Measurements from ENCODE around the gene MYH15.

Gene MYH15

GRCh38 chr3:108468577-108468976 is 41.8 kb downstream of the MYH15 start:
- H3K27ac Mint-ChIP-seq, result no peak overlapping the region

GRCh38 chr3:108462899-108463298 is 47.5 kb downstream of the MYH15 start:
- H3K4me1 Mint-ChIP-seq, result no peaks in the 10 kb centered on the region
- no peak for ATAC-seq
- no peak overlapping the region for H3K27ac Mint-ChIP-seq
- H3K4me3 Mint-ChIP-seq, result no peak overlapping the region
- no peaks in the 10 kb centered on the region for H3K36me3 Mint-ChIP-seq
- H3K27me3 Mint-ChIP-seq, result no peaks in the 10 kb centered on the region
- no peaks in the 10 kb centered on the region for H3K9me3 Mint-ChIP-seq

More at GRCh38 chr3:108468577-108468976, 41.8 kb downstream of the MYH15 start:
- no peaks in the 10 kb centered on the region for H3K27me3 Mint-ChIP-seq
- H3K36me3 Mint-ChIP-seq, result no peaks in the 10 kb centered on the region
- ATAC-seq, result no peak
- no peak overlapping the region for H3K4me3 Mint-ChIP-seq
- peaks cover 6% of the 10 kb centered on the region for H3K4me1 Mint-ChIP-seq
- no peaks in the 10 kb centered on the region for H3K9me3 Mint-ChIP-seq

DNA sequence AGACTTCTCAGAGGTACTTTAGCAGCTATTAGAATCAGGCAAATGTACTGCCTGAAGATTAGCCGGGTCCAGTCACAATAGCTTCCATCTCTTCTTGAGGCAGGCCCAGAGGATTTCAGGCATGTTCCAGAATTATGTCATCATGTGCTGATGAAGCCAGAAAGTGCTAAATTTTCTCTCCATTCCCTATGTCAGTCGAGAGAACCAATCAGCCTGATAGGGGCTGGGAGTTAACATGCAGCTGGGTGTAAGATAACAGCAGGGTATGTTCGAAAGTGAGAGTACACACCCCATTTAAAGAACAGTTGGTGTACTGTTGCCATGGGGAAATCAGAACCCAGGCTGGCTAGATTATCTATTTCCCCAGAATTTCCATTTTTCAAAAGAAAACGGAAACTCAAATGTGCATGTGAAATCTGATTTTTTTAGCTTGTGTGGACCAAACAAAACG is 48.7 kb downstream of the MYH15 start:
- H3K27me3 Mint-ChIP-seq, result no peaks in the 10 kb centered on the region
- H3K36me3 Mint-ChIP-seq, result no peaks in the 10 kb centered on the region
- peak; percentile 78 for ATAC-seq
- no peaks in the 10 kb centered on the region for H3K4me1 Mint-ChIP-seq
- H3K9me3 Mint-ChIP-seq, result no peaks in the 10 kb centered on the region
- no peak overlapping the region for H3K27ac Mint-ChIP-seq
- H3K4me3 Mint-ChIP-seq, result no peak overlapping the region

DNA sequence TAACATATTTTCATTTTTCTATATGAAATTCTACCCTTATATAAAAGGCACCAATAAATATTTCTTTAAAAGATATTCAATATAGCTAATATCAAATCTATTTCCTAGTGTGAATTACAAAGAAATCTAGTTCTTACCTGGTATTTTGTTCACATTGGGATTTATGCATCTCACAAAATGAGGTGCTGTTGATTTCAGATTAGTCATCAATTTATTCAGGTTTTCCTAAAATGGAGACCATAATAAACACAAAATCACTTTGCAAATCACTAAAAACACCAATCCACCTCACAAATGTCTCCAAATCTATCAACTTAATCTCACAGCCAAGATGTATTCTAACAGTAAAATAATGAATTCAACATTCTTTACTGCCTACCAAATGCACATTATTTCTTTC is 51.2 kb downstream of the MYH15 start:
- H3K9me3 Mint-ChIP-seq, result no peaks in the 10 kb centered on the region
- no peak overlapping the region for H3K27ac Mint-ChIP-seq
- H3K4me3 Mint-ChIP-seq, result no peak overlapping the region
- no peaks in the 10 kb centered on the region for H3K4me1 Mint-ChIP-seq
- no peaks in the 10 kb centered on the region for H3K36me3 Mint-ChIP-seq
- ATAC-seq, result no peak
- no peaks in the 10 kb centered on the region for H3K27me3 Mint-ChIP-seq

DNA sequence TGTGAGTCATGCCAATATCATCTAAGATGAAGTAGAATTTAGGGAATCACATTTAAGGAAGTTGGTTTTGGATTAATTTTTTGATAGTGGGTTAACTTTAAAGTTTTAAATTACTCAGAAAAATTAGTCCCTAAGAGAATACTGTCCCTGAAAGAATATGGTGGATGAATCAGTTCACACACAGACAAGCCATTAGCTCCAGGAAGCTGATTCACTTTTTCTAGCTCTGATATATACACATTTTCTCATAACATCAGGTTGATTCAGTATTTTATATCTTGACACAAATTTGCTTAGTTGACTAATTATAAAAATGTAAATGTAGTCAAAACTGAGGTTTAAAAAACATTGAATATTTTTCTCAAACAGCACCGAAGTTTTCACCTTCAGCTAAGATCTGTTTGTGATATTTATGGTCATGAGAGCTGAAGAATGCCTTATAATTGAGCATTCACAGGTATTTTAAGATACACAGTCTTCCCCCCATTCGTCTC is 55.1 kb downstream of the MYH15 start:
- Mint-ChIP-seq H3K36me3 (peaks cover 5% of the 10 kb centered on the region), H3K4me1 (no peaks in the 10 kb centered on the region), H3K4me3 (no peak overlapping the region), H3K27me3 (no peaks in the 10 kb centered on the region), H3K27ac (no peak overlapping the region), H3K9me3 (no peaks in the 10 kb centered on the region)
- ATAC-seq, result no peak

DNA sequence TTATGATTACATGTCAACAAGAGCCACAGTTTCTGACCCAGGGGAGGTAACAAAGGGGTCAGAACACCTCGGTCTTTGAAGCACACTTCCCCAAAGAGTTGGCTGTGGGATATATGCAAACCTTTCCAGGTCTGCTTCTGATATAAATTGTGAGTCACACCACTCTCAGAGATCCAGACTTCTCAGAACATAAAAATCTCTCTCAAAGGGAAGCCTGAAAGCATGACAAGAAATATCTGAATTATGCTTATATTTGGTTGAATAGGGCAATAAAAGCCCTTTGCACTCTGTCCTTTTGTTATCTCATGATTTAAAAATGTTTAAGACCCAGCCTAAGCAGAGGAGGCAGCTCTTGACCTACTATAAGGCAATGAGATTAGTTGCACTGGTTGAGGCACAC is 56.8 kb downstream of the MYH15 start:
- Mint-ChIP-seq H3K4me1 (peaks cover 12% of the 10 kb centered on the region), H3K36me3 (peaks cover 5% of the 10 kb centered on the region), H3K27me3 (no peaks in the 10 kb centered on the region), H3K9me3 (peaks cover 7% of the 10 kb centered on the region), H3K27ac (no peak overlapping the region), H3K4me3 (no peak overlapping the region)
- no peak for ATAC-seq

- H3K9me3 Mint-ChIP-seq, result peaks cover 15% of the 10 kb centered on the region
These were observed 60.0 kb downstream of the MYH15 start for GRCh38 chr3:108450444-108450843.

GRCh38 chr3:108448593-108448992 is 61.8 kb downstream of the MYH15 start:
- H3K36me3 Mint-ChIP-seq, result peaks cover 17% of the 10 kb centered on the region
- H3K4me1 Mint-ChIP-seq, result peaks cover 27% of the 10 kb centered on the region
- peaks cover 15% of the 10 kb centered on the region for H3K9me3 Mint-ChIP-seq
- H3K4me3 Mint-ChIP-seq, result no peak overlapping the region
- ATAC-seq, result peak; percentile 76
- H3K27ac Mint-ChIP-seq, result no peak overlapping the region
- no peaks in the 10 kb centered on the region for H3K27me3 Mint-ChIP-seq

More at GRCh38 chr3:108450444-108450843, 60.0 kb downstream of the MYH15 start:
- Mint-ChIP-seq H3K4me1 (peaks cover 27% of the 10 kb centered on the region), H3K27ac (no peak overlapping the region), H3K27me3 (no peaks in the 10 kb centered on the region), H3K4me3 (no peak overlapping the region), H3K36me3 (peaks cover 17% of the 10 kb centered on the region)
- no peak for ATAC-seq

DNA sequence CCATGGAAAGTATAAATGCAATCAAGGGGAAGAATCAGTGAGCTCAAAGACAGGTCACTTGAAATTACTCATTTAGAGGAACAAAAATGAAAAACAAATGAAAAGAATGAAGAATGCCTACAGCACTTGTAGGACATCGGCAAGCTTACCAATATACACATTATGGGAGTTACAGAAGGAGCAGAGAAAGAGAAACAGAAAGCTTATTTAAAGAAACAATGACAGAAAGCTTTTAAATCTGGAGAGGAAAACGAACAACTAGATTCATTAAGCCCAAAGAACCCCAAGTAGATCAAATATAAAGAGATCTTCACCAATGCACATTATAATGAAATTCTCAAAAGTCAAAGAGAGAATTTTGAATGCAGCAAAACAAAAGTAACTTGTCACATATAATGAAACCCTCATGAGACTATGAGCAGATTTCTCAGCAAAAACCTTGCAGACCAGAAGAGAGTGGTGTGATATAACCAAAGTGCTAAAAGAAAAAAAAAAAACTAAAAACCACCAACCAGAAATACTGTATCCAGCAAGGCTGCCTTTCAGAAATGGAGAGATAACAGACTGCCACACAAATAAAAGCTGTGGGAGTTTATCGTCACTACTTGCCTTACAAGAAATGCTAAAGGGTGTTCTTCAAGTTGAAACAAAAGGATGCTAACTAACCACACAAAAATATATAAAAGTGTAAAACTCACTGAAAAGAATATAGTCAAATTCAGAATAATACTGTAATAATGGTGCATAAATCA is 63.1 kb downstream of the MYH15 start:
- Mint-ChIP-seq H3K27ac (no peak overlapping the region), H3K4me3 (no peak overlapping the region), H3K4me1 (peaks cover 27% of the 10 kb centered on the region), H3K36me3 (peaks cover 17% of the 10 kb centered on the region), H3K27me3 (no peaks in the 10 kb centered on the region), H3K9me3 (peaks cover 15% of the 10 kb centered on the region)
- no peak for ATAC-seq

DNA sequence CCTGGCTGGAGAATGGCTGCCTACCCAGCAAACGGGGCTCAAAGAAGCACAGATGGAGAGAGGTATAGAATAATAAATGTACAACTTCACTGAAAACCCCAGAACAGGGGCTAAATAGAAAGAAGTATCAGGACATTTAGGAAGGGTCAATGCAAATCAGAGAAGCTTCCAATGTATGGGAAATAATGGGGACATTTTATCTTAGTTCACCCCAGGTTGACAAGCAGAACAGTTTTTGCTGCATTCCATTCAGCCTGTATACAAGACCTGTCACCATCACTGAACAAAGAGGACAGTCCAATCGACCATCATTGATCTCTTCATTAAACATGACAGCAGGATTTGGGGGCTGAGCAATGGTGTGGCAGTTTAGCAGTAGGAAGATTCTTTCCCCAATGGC is 68.1 kb downstream of the MYH15 start:
- no peak overlapping the region for H3K27ac Mint-ChIP-seq
- H3K4me1 Mint-ChIP-seq, result peaks cover 11% of the 10 kb centered on the region
- peaks cover 7% of the 10 kb centered on the region for H3K9me3 Mint-ChIP-seq
- no peak overlapping the region for H3K4me3 Mint-ChIP-seq
- peaks cover 10% of the 10 kb centered on the region for H3K36me3 Mint-ChIP-seq
- no peaks in the 10 kb centered on the region for H3K27me3 Mint-ChIP-seq
- ATAC-seq, result no peak

DNA sequence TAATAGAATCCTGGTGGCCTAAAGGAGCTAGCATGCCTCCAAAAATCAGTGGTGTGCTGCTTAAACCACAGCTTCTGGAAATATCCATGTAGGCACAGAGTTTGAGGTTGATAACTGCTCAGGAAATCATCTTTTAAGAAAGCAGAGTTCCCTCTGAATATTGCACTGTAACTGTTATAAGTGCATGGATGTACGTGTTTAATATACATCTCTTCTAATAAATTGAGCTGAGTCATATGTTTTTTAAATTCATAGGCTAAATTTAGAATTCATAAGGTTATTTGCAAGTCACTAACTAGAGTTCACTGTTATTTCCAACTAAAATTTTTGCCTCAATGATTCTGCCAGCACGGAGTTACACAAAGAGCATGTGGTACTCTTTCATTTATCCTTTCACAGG is 68.9 kb downstream of the MYH15 start:
- Mint-ChIP-seq H3K4me1 (peaks cover 5% of the 10 kb centered on the region), H3K27ac (no peak overlapping the region), H3K4me3 (no peak overlapping the region), H3K9me3 (no peaks in the 10 kb centered on the region), H3K27me3 (no peaks in the 10 kb centered on the region), H3K36me3 (peaks cover 2% of the 10 kb centered on the region)
- no peak for ATAC-seq

- no peak for ATAC-seq
- no peak overlapping the region for H3K4me3 Mint-ChIP-seq
- no peaks in the 10 kb centered on the region for H3K36me3 Mint-ChIP-seq
- H3K4me1 Mint-ChIP-seq, result peaks cover under 1% of the 10 kb centered on the region
- no peaks in the 10 kb centered on the region for H3K9me3 Mint-ChIP-seq
- H3K27ac Mint-ChIP-seq, result no peak overlapping the region
- H3K27me3 Mint-ChIP-seq, result no peaks in the 10 kb centered on the region
These were observed 69.3 kb downstream of the MYH15 start for GRCh38 chr3:108441071-108441507.

DNA sequence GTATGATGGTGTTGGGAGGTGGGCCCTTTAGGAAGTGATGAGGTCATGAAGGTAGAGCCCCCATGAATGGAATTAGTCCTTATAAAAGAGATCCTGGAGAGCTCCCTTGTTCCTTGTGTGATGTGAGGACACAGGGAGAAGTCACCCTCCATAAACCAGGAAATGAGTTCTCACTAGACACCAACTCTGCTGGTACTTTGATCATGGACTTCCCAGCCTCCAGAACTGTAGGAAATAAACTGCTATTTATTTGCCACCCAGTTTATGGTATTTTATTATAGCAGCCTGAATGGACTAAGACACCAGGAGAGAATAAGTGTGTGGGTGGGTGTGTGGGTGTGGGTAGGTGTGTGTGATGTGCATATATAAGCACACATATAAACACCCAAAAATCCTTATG is 71.9 kb downstream of the MYH15 start:
- ATAC-seq, result no peak
- Mint-ChIP-seq H3K27me3 (no peaks in the 10 kb centered on the region), H3K4me3 (no peak overlapping the region), H3K9me3 (peaks cover 1% of the 10 kb centered on the region), H3K27ac (no peak overlapping the region), H3K36me3 (no peaks in the 10 kb centered on the region), H3K4me1 (no peaks in the 10 kb centered on the region)

GRCh38 chr3:108437439-108437838 is 73.0 kb downstream of the MYH15 start:
- Mint-ChIP-seq H3K27ac (no peak overlapping the region), H3K27me3 (no peaks in the 10 kb centered on the region), H3K4me1 (no peaks in the 10 kb centered on the region), H3K36me3 (no peaks in the 10 kb centered on the region), H3K4me3 (no peak overlapping the region), H3K9me3 (peaks cover 9% of the 10 kb centered on the region)
- no peak for ATAC-seq

DNA sequence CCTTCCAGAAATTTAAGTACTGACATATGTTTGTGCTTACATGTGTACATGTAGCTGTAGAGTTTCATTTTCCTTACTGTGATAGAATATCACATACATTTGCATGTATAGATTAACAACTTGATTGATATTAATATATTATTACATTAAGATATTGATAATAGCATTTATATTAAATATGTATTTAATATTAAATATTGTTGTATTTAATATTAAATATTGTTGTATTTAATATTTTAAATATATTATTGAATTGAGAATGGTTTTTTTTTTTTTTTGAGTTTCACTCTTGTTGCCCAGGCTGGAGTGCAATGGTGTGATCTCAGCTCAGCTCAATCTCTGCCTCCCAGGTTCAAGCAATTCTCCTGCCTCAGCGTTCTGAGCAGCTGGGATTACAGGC is 76.5 kb downstream of the MYH15 start:
- Mint-ChIP-seq H3K27me3 (no peaks in the 10 kb centered on the region), H3K4me1 (peaks cover under 1% of the 10 kb centered on the region), H3K36me3 (peaks cover 5% of the 10 kb centered on the region), H3K4me3 (no peak overlapping the region), H3K27ac (no peak overlapping the region), H3K9me3 (peaks cover 11% of the 10 kb centered on the region)
- ATAC-seq, result no peak

DNA sequence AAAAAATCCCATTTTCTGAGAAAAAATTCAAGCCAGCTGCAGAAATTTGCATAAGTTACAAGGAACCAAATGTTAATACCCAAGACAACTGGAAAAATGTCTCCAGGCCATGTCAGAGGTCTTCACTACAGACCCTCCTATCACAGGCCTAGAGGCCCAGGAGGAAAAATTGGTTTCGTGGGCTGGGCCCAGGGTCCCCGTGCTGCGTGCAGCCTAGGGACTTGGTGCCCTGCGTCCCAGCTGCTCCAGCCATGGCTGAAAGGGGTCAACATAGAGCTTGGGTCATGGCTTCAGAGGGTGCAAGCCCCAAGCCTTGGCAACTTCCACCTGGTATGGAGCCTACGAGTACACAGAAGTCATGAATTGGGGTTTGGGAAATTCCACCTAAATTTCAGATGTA is 78.0 kb downstream of the MYH15 start:
- H3K9me3 Mint-ChIP-seq, result peaks cover 11% of the 10 kb centered on the region
- peaks cover 8% of the 10 kb centered on the region for H3K4me1 Mint-ChIP-seq
- H3K4me3 Mint-ChIP-seq, result no peak overlapping the region
- no peak overlapping the region for H3K27ac Mint-ChIP-seq
- peaks cover 5% of the 10 kb centered on the region for H3K36me3 Mint-ChIP-seq
- no peaks in the 10 kb centered on the region for H3K27me3 Mint-ChIP-seq
- ATAC-seq, result no peak

Data from stimulated activated memory B cell treated with anti-CD40 and anti-IgM and Interleukin-4, amounts not matched to agents 10 μg/mL and 1 μg/mL and 100 μg/mL, for 72 hours (primary cell).